DMS53 treated with DMSO at 0.1 percent for 48 hours (cell line): ENCODE measurements around the gene PCDHGA6.
"Not testable (repeated sequence)": the region's sequence is repeated elsewhere in the genome, so short reads cannot be mapped to it uniquely, and the experiment has no call there.

Source experiments
- DNase-seq: peaks from one replicate; lab custom pipeline; 2025; ENCODE audit not compliant: unreplicated experiment; lab: John Stamatoyannopoulos, UW

Gene PCDHGA6

GRCh38 chr5:141373673-141374317 is at the start of gene PCDHGA6:
TSS of gene PCDHGA6 (plus strand) at chr5:141373891. CDS start at chr5:141374084, 193 bp downstream.
- DNase-seq = peak; percentile 12

- peak; percentile 82 for DNase-seq
Observed at GRCh38 chr5:141326088-141326854, 47.4 kb upstream of the PCDHGA6 start.

- DNase-seq = no peak
Observed at GRCh38 chr5:141328231-141328630, 45.5 kb upstream of the PCDHGA6 start.

- DNase-seq = peak; percentile 56
Observed at GRCh38 chr5:141330299-141331080, 43.2 kb upstream of the PCDHGA6 start, which contains the start of gene PCDHGA1. TSS of gene PCDHGA1 (plus strand) at chr5:141330514.

- DNase-seq = not testable (repeated sequence)
Observed at GRCh38 chr5:141332571-141332970, 41.1 kb upstream of the PCDHGA6 start.

- no peak for DNase-seq
Observed at GRCh38 chr5:141338538-141339306, 35.0 kb upstream of the PCDHGA6 start, which contains the start of gene PCDHGA2. TSS of gene PCDHGA2 (plus strand) at chr5:141338760.

- DNase-seq = not testable (repeated sequence)
Observed at GRCh38 chr5:141340781-141341354, 32.8 kb upstream of the PCDHGA6 start.

GRCh38 chr5:141342773-141343172 is 30.9 kb upstream of the PCDHGA6 start:
- DNase-seq = no peak

- no peak for DNase-seq
Observed at GRCh38 chr5:141343242-141343952, 30.3 kb upstream of the PCDHGA6 start, which contains the start of gene PCDHGA3. TSS of gene PCDHGA3 (plus strand) at chr5:141343829. CDS start at chr5:141344034, 205 bp downstream.

- no peak for DNase-seq
Observed at GRCh38 chr5:141343953-141344463, 29.7 kb upstream of the PCDHGA6 start.

- DNase-seq = no peak
Observed at GRCh38 chr5:141345327-141345726, 28.4 kb upstream of the PCDHGA6 start.

GRCh38 chr5:141346017-141346416 is 27.7 kb upstream of the PCDHGA6 start:
- not testable (repeated sequence) for DNase-seq

- DNase-seq = peak; percentile 85
Observed at GRCh38 chr5:141349917-141350619, 23.6 kb upstream of the PCDHGA6 start, which contains the start of gene PCDHGB1. TSS of gene PCDHGB1 (plus strand) at chr5:141350099. CDS start at chr5:141350261, 162 bp downstream.

GRCh38 chr5:141351591-141351990 is 22.1 kb upstream of the PCDHGA6 start:
- no peak for DNase-seq

GRCh38 chr5:141354900-141355469 is 18.7 kb upstream of the PCDHGA6 start, which contains the start of gene PCDHGA4:
TSS of gene PCDHGA4 (plus strand) at chr5:141355021. CDS start at chr5:141355108, 87 bp downstream.
- no peak for DNase-seq

GRCh38 chr5:141355641-141356040 is 18.1 kb upstream of the PCDHGA6 start:
- DNase-seq = no peak

- DNase-seq = no peak
Observed at GRCh38 chr5:141356133-141356532, 17.6 kb upstream of the PCDHGA6 start.

GRCh38 chr5:141356950-141357349 is 16.7 kb upstream of the PCDHGA6 start:
- no peak for DNase-seq
